IPS-18c (cell line): ENCODE results near the gene PRKACG.

Experiments used
- H3K4me3 ChIP-seq: 2 replicates; pipeline ENCODE4 v1.7.0; 2013; ENCODE audit warnings: low read depth, mild to moderate bottlenecking, low read length, moderate library complexity; ENCODE audit not compliant: insufficient read depth
- H3K9me3 ChIP-seq: one replicate; pipeline ENCODE4 v1.6.1; 2013; ENCODE audit warnings: mild to moderate bottlenecking, low read length, moderate library complexity; ENCODE audit not compliant: control insufficient read depth, insufficient read depth

Gene PRKACG

DNA sequence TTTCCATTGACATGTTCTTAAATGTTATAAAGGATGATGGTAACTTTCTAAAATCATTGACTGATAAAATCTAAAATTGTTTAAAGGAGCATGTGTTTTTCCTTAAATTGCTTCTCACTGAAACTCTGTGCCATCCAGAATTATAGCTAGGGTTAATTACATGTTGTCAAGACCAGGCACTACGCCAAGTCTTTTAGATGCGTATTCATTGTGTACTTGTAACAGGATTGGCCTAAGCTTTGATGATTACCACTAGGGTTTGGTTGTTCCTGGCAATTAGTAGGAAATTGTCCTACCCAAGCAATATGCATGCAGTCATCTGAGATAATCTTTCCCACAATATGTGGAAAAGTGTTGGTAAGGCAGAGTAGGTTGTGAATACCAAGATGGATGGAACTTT, 43.8 kb downstream of the PRKACG start:
- Histone ChIP-seq H3K4me3 (no peak overlapping the region), H3K9me3 (no peaks in the 10 kb centered on the region)

- H3K4me3 ChIP-seq, result no peak overlapping the region
- H3K9me3 ChIP-seq, result no peaks in the 10 kb centered on the region
Measured at GRCh38 chr9:68969538-68969937, 44.4 kb downstream of the PRKACG start.

DNA sequence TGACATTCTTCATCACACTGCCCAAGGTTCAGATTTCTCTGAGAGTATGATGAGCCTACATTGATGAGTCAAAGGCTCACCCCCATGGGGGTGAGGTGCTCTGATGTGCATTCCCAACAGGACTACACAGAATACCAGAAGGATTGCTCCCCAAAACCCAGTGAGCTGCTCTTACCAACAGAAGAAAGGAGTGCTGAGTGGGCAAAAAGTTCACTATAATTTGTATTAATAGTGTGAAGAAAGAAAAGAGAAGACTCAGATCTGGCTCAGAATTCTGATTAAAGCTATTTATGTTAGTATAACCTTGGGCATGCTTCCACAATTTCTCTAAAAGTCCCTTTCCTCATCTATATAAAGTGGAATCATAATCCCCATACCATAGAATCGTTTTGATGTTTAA, 46.1 kb downstream of the PRKACG start:
- Histone ChIP-seq H3K4me3 (no peak overlapping the region), H3K9me3 (no peaks in the 10 kb centered on the region)

- H3K4me3 ChIP-seq, result no peak overlapping the region
- H3K9me3 ChIP-seq, result no peaks in the 10 kb centered on the region
Measured at GRCh38 chr9:68966496-68966944, 47.4 kb downstream of the PRKACG start.

DNA sequence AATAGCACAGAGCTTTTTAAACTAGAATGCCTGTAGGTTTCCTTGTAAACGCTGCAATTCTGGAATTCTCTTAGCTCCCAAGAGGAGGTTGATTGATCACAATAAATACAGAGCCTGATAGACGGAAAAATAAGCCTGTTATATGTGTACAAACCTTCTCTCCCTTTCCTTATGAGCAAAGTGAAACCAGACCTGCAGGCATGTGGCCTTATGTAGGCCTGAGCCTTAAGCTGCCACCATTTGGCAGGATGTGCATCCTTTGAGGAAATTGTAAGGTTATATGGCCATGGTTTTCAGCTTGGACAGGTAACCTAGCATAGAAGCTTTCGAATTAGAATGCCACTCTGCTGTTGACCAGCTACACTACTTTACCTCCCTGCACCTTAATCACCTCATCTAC, 49.1 kb downstream of the PRKACG start:
- Histone ChIP-seq H3K4me3 (no peak overlapping the region), H3K9me3 (no peaks in the 10 kb centered on the region)

DNA sequence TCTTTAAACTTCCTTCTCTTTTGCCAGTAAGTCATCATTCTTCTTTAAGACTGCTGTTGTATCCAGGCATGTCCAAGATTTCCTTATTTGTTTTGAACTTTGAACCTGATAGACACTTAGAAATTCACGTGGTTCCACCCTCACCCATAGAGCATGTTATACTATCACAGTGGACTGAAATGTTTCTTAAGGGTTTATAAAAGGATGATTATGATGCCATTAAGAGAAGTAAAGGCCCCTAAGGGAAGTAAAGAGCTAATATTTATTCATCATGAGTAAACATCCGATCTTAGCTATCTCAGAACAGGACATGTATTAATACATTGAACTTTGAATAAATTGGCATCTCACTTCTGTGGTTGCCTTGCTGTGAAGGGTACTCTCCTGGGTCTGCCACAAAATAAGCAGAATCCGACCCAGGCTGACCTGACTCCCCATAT, 49.8 kb downstream of the PRKACG start:
- H3K4me3 ChIP-seq, result no peak overlapping the region
- no peaks in the 10 kb centered on the region for H3K9me3 ChIP-seq

- Histone ChIP-seq H3K9me3 (no peaks in the 10 kb centered on the region), H3K4me3 (no peak overlapping the region)
Measured at GRCh38 chr9:68963416-68963815, 50.5 kb downstream of the PRKACG start.
